Cerebellar cortex (tissue), 1 donor: ENCODE results near the gene ZNF677.
A peak's percentile ranks its signal among the peaks of the same experiment; 100 is the strongest.
"Not testable (repeated sequence)": the region's sequence is repeated elsewhere in the genome, so short reads cannot be mapped to it uniquely, and the experiment has no call there.

Experiments
- DNase-seq: peaks from one replicate; pipeline ENCODE4 v3.0.0-alpha.2; 2015; ENCODE audit warnings: low spot score

Gene ZNF677

DNA sequence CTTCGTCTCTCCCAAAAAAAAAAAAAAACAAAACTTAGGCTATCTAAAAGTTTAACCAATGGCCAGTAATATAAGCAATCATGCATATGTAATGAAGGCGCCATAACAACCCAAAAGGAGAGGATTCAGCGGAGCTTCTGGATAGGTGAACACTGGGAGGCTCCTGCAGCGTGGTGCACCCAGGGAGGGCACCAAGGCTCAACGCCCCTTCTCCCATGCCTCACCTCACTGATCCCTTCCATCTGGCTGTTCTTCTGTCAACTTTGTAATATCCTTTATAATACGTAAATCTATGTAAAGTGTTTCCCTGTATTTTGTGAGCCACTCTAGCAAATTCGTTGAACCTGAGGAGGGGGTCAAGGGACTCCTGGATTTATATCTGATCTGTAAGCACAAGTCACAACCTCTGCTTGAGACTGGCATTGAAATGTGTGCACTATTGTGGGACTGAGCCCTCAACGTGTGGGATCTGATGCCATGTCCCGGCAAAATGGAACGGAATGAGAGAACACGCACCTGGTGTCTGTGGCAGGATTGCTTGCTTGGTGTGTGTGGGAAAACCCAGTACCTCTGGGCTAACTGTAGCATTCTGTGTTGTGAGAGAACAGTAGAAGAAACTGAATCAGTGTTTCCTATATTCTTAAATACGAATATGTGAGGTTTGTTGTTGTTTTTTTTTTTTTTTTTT, 61.0 kb downstream of the ZNF677 start:
- peak; percentile 1 for DNase-seq

- peak; percentile 89 for DNase-seq
These were observed 61.7 kb downstream of the ZNF677 start, which contains the start of gene ZNF665 for GRCh38 chr19:53192771-53193534. Gene ZNF665, minus strand, starts transcription at chr19:53193358. Its CDS starts 10,460 bp downstream, at chr19:53182898.

DNA sequence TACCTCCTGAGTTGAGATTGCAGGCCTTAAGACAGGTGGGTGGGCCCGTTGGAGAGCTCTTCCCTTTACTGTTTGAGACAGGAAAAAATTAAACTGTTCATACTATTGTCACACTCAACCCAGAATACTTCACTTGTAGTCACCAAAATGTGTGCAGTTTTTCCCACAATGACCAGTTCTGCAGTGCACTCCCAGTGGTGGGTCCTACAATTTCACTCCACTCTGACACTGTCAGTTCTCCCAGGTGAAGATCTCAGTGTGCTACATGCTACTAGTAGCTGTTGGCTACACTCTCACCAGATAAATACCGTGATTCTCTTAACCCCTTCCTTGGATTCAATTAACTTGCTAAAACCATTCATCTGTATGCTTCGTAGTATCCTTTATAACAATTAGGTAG, 64.4 kb downstream of the ZNF677 start:
- no peak for DNase-seq

- DNase-seq, result not testable (repeated sequence)
These were observed 64.9 kb downstream of the ZNF677 start for GRCh38 chr19:53189691-53190198.
